HCT116 (cell line): Measurements from ENCODE around the gene PRIM1. TPM values are rescaled to one million over a fixed set of nuclear protein-coding genes. Genes with fewer than 3 reads are reported as not detected.

Experiments used
- ATAC-seq: fragments of 200-7000 bp; cut with Tn5 transposase; 2 replicates; pipeline ENCODE4 v1.9.1; 2020; ENCODE audit warnings: mild to moderate bottlenecking, moderate library complexity
- BruUV-seq: library from RNA; stranded (reverse); fragments of 400-500 nt; replicated peaks from 2 replicates; lab custom pipeline; 2021; lab: Mats Ljungman, UMichigan
- CTCF ChIA-PET: fragments of 300-600 bp; sonication (Branson Sonifier 250); formaldehyde crosslinking; loops from one replicate; lab custom pipeline; 2021; ENCODE audit warnings: antibody characterized with exemption; lab: Charles Lee
- POLR2A ChIA-PET: fragments of 300-600, 350-600 bp; sonication (Branson Sonifier 250); formaldehyde crosslinking; loops from one replicate; lab custom pipeline; 2021; ENCODE audit warnings: antibody characterized with exemption; lab: Charles Lee
- RAD21 ChIA-PET, 2 experiments: fragments of 300-600 bp; sonication (Branson Sonifier 250); formaldehyde crosslinking; loops; one replicate each; lab custom pipeline; 2023; ENCODE audit warnings: low total read pairs in 2 of 2; ENCODE audit not compliant: uncharacterized antibody in 2 of 2, unreplicated experiment in 2 of 2, low non-redundant PET in 1 of 2; lab: Charles Lee
- DNase-seq: peaks from one replicate; pipeline ENCODE4 v3.0.0-alpha.2; 2010; ENCODE audit warnings: low read depth, low spot score
- H2AFZ ChIP-seq: fragments of 200-600 bp; shearing (Covaris generic), sonication (generic); 2 replicates; pipeline ENCODE4 v1.6.1; 2017; ENCODE audit warnings: low read depth, mixed run types, mixed read lengths, antibody characterized with exemption, low read length; ENCODE audit not compliant: poor library complexity, severe bottlenecking
- H3K27ac ChIP-seq: 2 replicates; pipeline ENCODE4 v1.5.1; 2012; ENCODE audit warnings: low read depth, low read length
- H3K27me3 ChIP-seq: fragments of 200-600 bp; sonication (generic); 2 replicates; pipeline ENCODE4 v1.6.1; 2016; ENCODE audit warnings: mixed run types, low read length, mixed read lengths; ENCODE audit not compliant: insufficient read depth
- H3K36me3 ChIP-seq, 2 experiments: fragments of 200-500 bp in 1 of 2; fragments of 200-600 bp in 1 of 2; sonication (Bioruptor generic) in 1 of 2; sonication (generic) in 1 of 2; 2 replicates each; pipeline versions ENCODE4 v1.5.1 to v1.6.1; 2014 to 2016; ENCODE audit warnings: low read length in 2 of 2, inconsistent platforms in 1 of 2, mixed read lengths in 1 of 2, mixed run types in 1 of 2; ENCODE audit not compliant: insufficient read depth in 2 of 2, control insufficient read depth in 1 of 2
- H3K4me1 ChIP-seq, 2 experiments: fragments of 200-600 bp in 1 of 2; sonication (generic) in 1 of 2; 2 replicates each; pipeline versions ENCODE4 v1.5.1 to v1.6.1; 2012 to 2017; ENCODE audit warnings: low read length in 2 of 2, inconsistent platforms in 1 of 2, mild to moderate bottlenecking in 1 of 2, mixed read lengths in 1 of 2, mixed run types in 1 of 2, moderate library complexity in 1 of 2; ENCODE audit not compliant: insufficient read depth in 2 of 2, control insufficient read depth in 1 of 2
- H3K4me2 ChIP-seq: fragments of 200-600 bp; sonication (generic); 2 replicates; pipeline ENCODE4 v1.6.1; 2017; ENCODE audit warnings: mixed run types, low read length, mixed read lengths
- H3K4me3 ChIP-seq, 2 experiments: fragments of 200-600 bp in 1 of 2; sonication (generic) in 1 of 2; replicated peaks in 1 of 2; 2 replicates each; pipeline ENCODE4 v1.5.1; 2011 to 2016; ENCODE audit warnings: low read length in 2 of 2, control low read depth in 1 of 2, low read depth in 1 of 2, mild to moderate bottlenecking in 1 of 2, mixed read lengths in 1 of 2, mixed run types in 1 of 2
- H3K79me2 ChIP-seq: fragments of 200-600 bp; sonication (generic); 2 replicates; pipeline ENCODE4 v1.6.1; 2017; ENCODE audit warnings: mild to moderate bottlenecking, mixed run types, low read length, moderate library complexity, mixed read lengths; ENCODE audit not compliant: insufficient read depth
- H3K9ac ChIP-seq: fragments of 200-600 bp; sonication (generic); 2 replicates; pipeline ENCODE4 v1.6.1; 2016; ENCODE audit warnings: low read length, mixed read lengths
- H3K9me2 ChIP-seq: fragments of 200-600 bp; sonication (generic), shearing (Covaris generic); 2 replicates; pipeline ENCODE4 v1.6.1; 2017; ENCODE audit warnings: mixed run types, mild to moderate bottlenecking, moderate library complexity; ENCODE audit not compliant: insufficient read depth
- H3K9me3 ChIP-seq, 2 experiments: fragments of 200-500 bp in 1 of 2; fragments of 200-600 bp in 1 of 2; sonication (Bioruptor generic) in 1 of 2; sonication (generic) in 1 of 2; 2 replicates each; pipeline ENCODE4 v1.6.1; 2014 to 2017; ENCODE audit warnings: low read length in 2 of 2, mixed read lengths in 2 of 2, inconsistent platforms in 1 of 2, low read depth in 1 of 2, mild to moderate bottlenecking in 1 of 2, mixed run types in 1 of 2, moderate library complexity in 1 of 2; ENCODE audit not compliant: control insufficient read depth in 1 of 2, insufficient read depth in 1 of 2
- H4K20me1 ChIP-seq: fragments of 200-600 bp; sonication (generic), shearing (Covaris generic); 2 replicates; pipeline ENCODE4 v1.6.1; 2017; ENCODE audit warnings: mixed run types, mild to moderate bottlenecking, moderate library complexity; ENCODE audit not compliant: insufficient read depth
- CBX3 ChIP-seq: IDR thresholded peaks from 2 replicates; pipeline ENCODE4 v1.6.1; 2012; ENCODE audit warnings: low read depth
- CEBPB ChIP-seq: IDR thresholded peaks from 2 replicates; pipeline ENCODE4 v1.6.1; 2012; ENCODE audit warnings: low read depth
- CTCF ChIP-seq, 3 experiments: fragments of 200-600 bp in 1 of 3; sonication (generic) in 1 of 3; IDR thresholded peaks in 2 of 3; conservative IDR thresholded peaks in 1 of 3; 2 replicates each; pipeline ENCODE4 v1.5.1; 2012 to 2017; ENCODE audit warnings: low read depth in 2 of 3, low read length in 2 of 3, antibody characterized with exemption in 1 of 3, borderline replicate concordance in 1 of 3, control low read depth in 1 of 3, mild to moderate bottlenecking in 1 of 3, mixed read lengths in 1 of 3, mixed run types in 1 of 3, moderate library complexity in 1 of 3; ENCODE audit not compliant: insufficient read depth in 1 of 3
- EGR1 ChIP-seq: IDR thresholded peaks from 2 replicates; pipeline ENCODE4 v1.6.1; 2012; ENCODE audit warnings: low read depth
- ELF1 ChIP-seq: IDR thresholded peaks from 2 replicates; pipeline ENCODE4 v1.6.1; 2012; ENCODE audit warnings: low read depth, borderline replicate concordance
- EZH2 ChIP-seq: fragments of 200-600 bp; sonication (generic); IDR thresholded peaks from 2 replicates; pipeline ENCODE4 v1.6.1; 2017; ENCODE audit warnings: antibody characterized with exemption, mixed run types
- EZH2phosphoT487 ChIP-seq: fragments of 200-600 bp; IDR thresholded peaks from 2 replicates; pipeline ENCODE4 v1.6.1; 2018; ENCODE audit warnings: antibody characterized with exemption, borderline replicate concordance
- FOSL1 ChIP-seq: IDR thresholded peaks from 2 replicates; pipeline ENCODE4 v1.6.1; 2012; ENCODE audit warnings: low read depth
- JUND ChIP-seq: IDR thresholded peaks from 2 replicates; pipeline ENCODE4 v1.6.1; 2012
- MAX ChIP-seq: IDR thresholded peaks from 2 replicates; pipeline ENCODE4 v1.6.1; 2012
- POLR2AphosphoS5 ChIP-seq: IDR thresholded peaks from 2 replicates; pipeline ENCODE4 v1.6.1; 2011; ENCODE audit warnings: mild to moderate bottlenecking, low read depth, low read length, moderate library complexity
- RAD21 ChIP-seq: IDR thresholded peaks from 2 replicates; pipeline ENCODE4 v1.6.1; 2012; ENCODE audit warnings: low read depth, mild to moderate bottlenecking
- SIN3A ChIP-seq: IDR thresholded peaks from 2 replicates; pipeline ENCODE4 v1.6.1; 2012; ENCODE audit warnings: low read depth
- SRF ChIP-seq: IDR thresholded peaks from 2 replicates; pipeline ENCODE4 v1.6.1; 2012; ENCODE audit warnings: low read depth
- YY1 ChIP-seq: IDR thresholded peaks from 2 replicates; pipeline ENCODE4 v1.6.1; 2011; ENCODE audit warnings: low read length, low read depth, moderate library complexity, mild to moderate bottlenecking; ENCODE audit not compliant: insufficient replicate concordance; ENCODE audit errors: extremely low read depth
- ZBTB33 ChIP-seq: IDR thresholded peaks from 2 replicates; pipeline ENCODE4 v1.6.1; 2011; ENCODE audit warnings: mild to moderate bottlenecking, low read length, moderate library complexity; ENCODE audit not compliant: insufficient replicate concordance; ENCODE audit errors: extremely low read depth
- ZNF274 ChIP-seq: fragments of 200-500 bp; sonication (Bioruptor generic); IDR thresholded peaks from 2 replicates; pipeline ENCODE4 v1.6.1; 2014; ENCODE audit warnings: mild to moderate bottlenecking, low read depth, low read length, inconsistent platforms
- intact Hi-C: fragments of 100-400 bp; cut with micrococcal nuclease; formaldehyde crosslinking; loops from 2 replicates; pipeline ENCODE4 v1.10.0; 2022
- total RNA-seq: library from RNA; stranded (reverse); gene quantifications from one replicate; pipeline ENCODE4 v1.2.1, GENCODE V29; 2021; ENCODE audit not compliant: unreplicated experiment
- TF ChIP-seq, protein P1 (sequence below): IDR thresholded peaks from 2 replicates; pipeline ENCODE4 v1.6.1; 2012
- TF ChIP-seq, protein P2 (sequence below): IDR thresholded peaks from 2 replicates; pipeline ENCODE4 v1.6.1; 2012; ENCODE audit warnings: low read depth

Gene PRIM1
- total RNA-seq, 1 experiment from 2014 or later, result 53.3 TPM

DNA sequence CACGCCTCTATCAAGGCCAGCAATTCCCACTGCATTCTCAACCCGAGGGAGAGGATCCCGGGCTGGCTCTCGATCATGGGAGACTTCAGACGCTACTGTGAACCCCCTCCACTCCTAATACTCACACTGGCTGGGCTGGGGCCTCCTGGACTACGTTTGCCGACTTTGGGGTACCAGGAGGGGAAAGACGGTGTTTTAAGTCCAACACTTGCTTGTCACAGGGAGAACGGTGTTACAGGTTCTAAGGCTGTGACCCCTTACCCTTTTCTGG lies 27.5 kb downstream of the PRIM1 start:
- intact Hi-C loops, result loop anchor here (2.0 kb wide), 1 partner anchor 36 kb away; the partner anchor contains the start of gene PTGES3
- peak; percentile 4; the same call in 1 of the 2 replicates for ATAC-seq
- DNase-seq, result no peak
- no peaks in the 10 kb centered on the region for H3K27me3 ChIP-seq
- no peaks in the 10 kb centered on the region for H3K9me3 ChIP-seq
- POLR2A ChIA-PET, result interaction anchor here (1.0 to 1.8 kb wide), 4 partner anchors 9 to 86 kb away, joined by 3 to 31 read pairs (median 6); partner anchors contain the start of gene PTGES3
- TF ChIP-seq, protein P1, sequence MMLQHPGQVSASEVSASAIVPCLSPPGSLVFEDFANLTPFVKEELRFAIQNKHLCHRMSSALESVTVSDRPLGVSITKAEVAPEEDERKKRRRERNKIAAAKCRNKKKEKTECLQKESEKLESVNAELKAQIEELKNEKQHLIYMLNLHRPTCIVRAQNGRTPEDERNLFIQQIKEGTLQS, result no peak
- TF ChIP-seq FOSL1 (no peak; the same call in 1 of the 2 replicates), CBX3 (no peak), SRF (no peak), JUND (no peak), EZH2 (no peak), CTCF (IDR thresholded peaks at IDR 0.05 in 2 of 3, conservative IDR thresholded peaks at IDR 0.05 in 1 of 3; ENCODE audit: borderline replicate concordance in 1 of 3, insufficient read depth in 1 of 3, low read depth in 2 of 3, low read length in 2 of 3) (no peak), MAX (no peak), ZNF274 (no peak), ZBTB33 (no peak), EGR1 (no peak), CEBPB (no peak), ELF1 (no peak), SIN3A (no peak; the same call in 1 of the 2 replicates), RAD21 (no peak), YY1 (no peak), EZH2phosphoT487 (no peak), POLR2AphosphoS5 (no peak)
- TF ChIP-seq, protein P2, sequence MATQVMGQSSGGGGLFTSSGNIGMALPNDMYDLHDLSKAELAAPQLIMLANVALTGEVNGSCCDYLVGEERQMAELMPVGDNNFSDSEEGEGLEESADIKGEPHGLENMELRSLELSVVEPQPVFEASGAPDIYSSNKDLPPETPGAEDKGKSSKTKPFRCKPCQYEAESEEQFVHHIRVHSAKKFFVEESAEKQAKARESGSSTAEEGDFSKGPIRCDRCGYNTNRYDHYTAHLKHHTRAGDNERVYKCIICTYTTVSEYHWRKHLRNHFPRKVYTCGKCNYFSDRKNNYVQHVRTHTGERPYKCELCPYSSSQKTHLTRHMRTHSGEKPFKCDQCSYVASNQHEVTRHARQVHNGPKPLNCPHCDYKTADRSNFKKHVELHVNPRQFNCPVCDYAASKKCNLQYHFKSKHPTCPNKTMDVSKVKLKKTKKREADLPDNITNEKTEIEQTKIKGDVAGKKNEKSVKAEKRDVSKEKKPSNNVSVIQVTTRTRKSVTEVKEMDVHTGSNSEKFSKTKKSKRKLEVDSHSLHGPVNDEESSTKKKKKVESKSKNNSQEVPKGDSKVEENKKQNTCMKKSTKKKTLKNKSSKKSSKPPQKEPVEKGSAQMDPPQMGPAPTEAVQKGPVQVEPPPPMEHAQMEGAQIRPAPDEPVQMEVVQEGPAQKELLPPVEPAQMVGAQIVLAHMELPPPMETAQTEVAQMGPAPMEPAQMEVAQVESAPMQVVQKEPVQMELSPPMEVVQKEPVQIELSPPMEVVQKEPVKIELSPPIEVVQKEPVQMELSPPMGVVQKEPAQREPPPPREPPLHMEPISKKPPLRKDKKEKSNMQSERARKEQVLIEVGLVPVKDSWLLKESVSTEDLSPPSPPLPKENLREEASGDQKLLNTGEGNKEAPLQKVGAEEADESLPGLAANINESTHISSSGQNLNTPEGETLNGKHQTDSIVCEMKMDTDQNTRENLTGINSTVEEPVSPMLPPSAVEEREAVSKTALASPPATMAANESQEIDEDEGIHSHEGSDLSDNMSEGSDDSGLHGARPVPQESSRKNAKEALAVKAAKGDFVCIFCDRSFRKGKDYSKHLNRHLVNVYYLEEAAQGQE, result no peak
- H3K79me2 ChIP-seq, result peaks cover 55% of the 10 kb centered on the region
- H3K4me2 ChIP-seq, result peak overlapping the region; percentile 85
- peaks cover 21 to 42% of the 10 kb centered on the region in 2 experiments; a peak in 3 of 4 replicates for H3K4me1 ChIP-seq
- BruUV-seq, result TSS peak; percentile 71
- H3K27ac ChIP-seq, result peak overlapping the region; percentile 91
- peak overlapping the region; percentile 92 to 99 for H3K4me3 ChIP-seq
- CTCF ChIA-PET, result no interaction called here
- H2AFZ ChIP-seq, result no peak overlapping the region
- H3K9me2 ChIP-seq, result no peaks in the 10 kb centered on the region
- RAD21 ChIA-PET, result no interaction called here
- peaks cover 32% of the 10 kb centered on the region; the same call in 1 of the 2 replicates for H4K20me1 ChIP-seq
- peak overlapping the region; percentile 99 for H3K9ac ChIP-seq
- peaks cover 15 to 51% of the 10 kb centered on the region in 2 experiments for H3K36me3 ChIP-seq
